HCT116 (cell line): ENCODE measurements around the gene METTL26. TPM values are rescaled to one million over a fixed set of nuclear protein-coding genes. Genes with fewer than 3 reads are reported as not detected.

Experiments used
- ATAC-seq: fragments of 200-7000 bp; cut with Tn5 transposase; 2 replicates; pipeline ENCODE4 v1.9.1; 2020; ENCODE audit warnings: mild to moderate bottlenecking, moderate library complexity
- BruUV-seq: library from RNA; stranded (reverse); fragments of 400-500 nt; replicated peaks from 2 replicates; lab custom pipeline; 2021; lab: Mats Ljungman, UMichigan
- CTCF ChIA-PET: fragments of 300-600 bp; sonication (Branson Sonifier 250); formaldehyde crosslinking; loops from one replicate; lab custom pipeline; 2021; ENCODE audit warnings: antibody characterized with exemption; lab: Charles Lee
- POLR2A ChIA-PET: fragments of 300-600, 350-600 bp; sonication (Branson Sonifier 250); formaldehyde crosslinking; loops from one replicate; lab custom pipeline; 2021; ENCODE audit warnings: antibody characterized with exemption; lab: Charles Lee
- RAD21 ChIA-PET, 2 experiments: fragments of 300-600 bp; sonication (Branson Sonifier 250); formaldehyde crosslinking; loops; one replicate each; lab custom pipeline; 2023; ENCODE audit warnings: low total read pairs in 2 of 2; ENCODE audit not compliant: uncharacterized antibody in 2 of 2, unreplicated experiment in 2 of 2, low non-redundant PET in 1 of 2; lab: Charles Lee
- DNase-seq: peaks from one replicate; pipeline ENCODE4 v3.0.0-alpha.2; 2010; ENCODE audit warnings: low read depth, low spot score
- H2AFZ ChIP-seq: fragments of 200-600 bp; shearing (Covaris generic), sonication (generic); 2 replicates; pipeline ENCODE4 v1.6.1; 2017; ENCODE audit warnings: low read depth, mixed run types, mixed read lengths, antibody characterized with exemption, low read length; ENCODE audit not compliant: poor library complexity, severe bottlenecking
- H3K27ac ChIP-seq: 2 replicates; pipeline ENCODE4 v1.5.1; 2012; ENCODE audit warnings: low read depth, low read length
- H3K27me3 ChIP-seq: fragments of 200-600 bp; sonication (generic); 2 replicates; pipeline ENCODE4 v1.6.1; 2016; ENCODE audit warnings: mixed run types, low read length, mixed read lengths; ENCODE audit not compliant: insufficient read depth
- H3K36me3 ChIP-seq, 2 experiments: fragments of 200-500 bp in 1 of 2; fragments of 200-600 bp in 1 of 2; sonication (Bioruptor generic) in 1 of 2; sonication (generic) in 1 of 2; 2 replicates each; pipeline versions ENCODE4 v1.5.1 to v1.6.1; 2014 to 2016; ENCODE audit warnings: low read length in 2 of 2, inconsistent platforms in 1 of 2, mixed read lengths in 1 of 2, mixed run types in 1 of 2; ENCODE audit not compliant: insufficient read depth in 2 of 2, control insufficient read depth in 1 of 2
- H3K4me1 ChIP-seq, 2 experiments: fragments of 200-600 bp in 1 of 2; sonication (generic) in 1 of 2; 2 replicates each; pipeline versions ENCODE4 v1.5.1 to v1.6.1; 2012 to 2017; ENCODE audit warnings: low read length in 2 of 2, inconsistent platforms in 1 of 2, mild to moderate bottlenecking in 1 of 2, mixed read lengths in 1 of 2, mixed run types in 1 of 2, moderate library complexity in 1 of 2; ENCODE audit not compliant: insufficient read depth in 2 of 2, control insufficient read depth in 1 of 2
- H3K4me2 ChIP-seq: fragments of 200-600 bp; sonication (generic); 2 replicates; pipeline ENCODE4 v1.6.1; 2017; ENCODE audit warnings: mixed run types, low read length, mixed read lengths
- H3K4me3 ChIP-seq, 2 experiments: fragments of 200-600 bp in 1 of 2; sonication (generic) in 1 of 2; replicated peaks in 1 of 2; 2 replicates each; pipeline ENCODE4 v1.5.1; 2011 to 2016; ENCODE audit warnings: low read length in 2 of 2, control low read depth in 1 of 2, low read depth in 1 of 2, mild to moderate bottlenecking in 1 of 2, mixed read lengths in 1 of 2, mixed run types in 1 of 2
- H3K79me2 ChIP-seq: fragments of 200-600 bp; sonication (generic); 2 replicates; pipeline ENCODE4 v1.6.1; 2017; ENCODE audit warnings: mild to moderate bottlenecking, mixed run types, low read length, moderate library complexity, mixed read lengths; ENCODE audit not compliant: insufficient read depth
- H3K9ac ChIP-seq: fragments of 200-600 bp; sonication (generic); 2 replicates; pipeline ENCODE4 v1.6.1; 2016; ENCODE audit warnings: low read length, mixed read lengths
- H3K9me2 ChIP-seq: fragments of 200-600 bp; sonication (generic), shearing (Covaris generic); 2 replicates; pipeline ENCODE4 v1.6.1; 2017; ENCODE audit warnings: mixed run types, mild to moderate bottlenecking, moderate library complexity; ENCODE audit not compliant: insufficient read depth
- H3K9me3 ChIP-seq, 2 experiments: fragments of 200-500 bp in 1 of 2; fragments of 200-600 bp in 1 of 2; sonication (Bioruptor generic) in 1 of 2; sonication (generic) in 1 of 2; 2 replicates each; pipeline ENCODE4 v1.6.1; 2014 to 2017; ENCODE audit warnings: low read length in 2 of 2, mixed read lengths in 2 of 2, inconsistent platforms in 1 of 2, low read depth in 1 of 2, mild to moderate bottlenecking in 1 of 2, mixed run types in 1 of 2, moderate library complexity in 1 of 2; ENCODE audit not compliant: control insufficient read depth in 1 of 2, insufficient read depth in 1 of 2
- H4K20me1 ChIP-seq: fragments of 200-600 bp; sonication (generic), shearing (Covaris generic); 2 replicates; pipeline ENCODE4 v1.6.1; 2017; ENCODE audit warnings: mixed run types, mild to moderate bottlenecking, moderate library complexity; ENCODE audit not compliant: insufficient read depth
- CBX3 ChIP-seq: IDR thresholded peaks from 2 replicates; pipeline ENCODE4 v1.6.1; 2012; ENCODE audit warnings: low read depth
- CTCF ChIP-seq, 3 experiments: fragments of 200-600 bp in 1 of 3; sonication (generic) in 1 of 3; IDR thresholded peaks in 2 of 3; conservative IDR thresholded peaks in 1 of 3; 2 replicates each; pipeline ENCODE4 v1.5.1; 2012 to 2017; ENCODE audit warnings: low read depth in 2 of 3, low read length in 2 of 3, antibody characterized with exemption in 1 of 3, borderline replicate concordance in 1 of 3, control low read depth in 1 of 3, mild to moderate bottlenecking in 1 of 3, mixed read lengths in 1 of 3, mixed run types in 1 of 3, moderate library complexity in 1 of 3; ENCODE audit not compliant: insufficient read depth in 1 of 3
- MAX ChIP-seq: IDR thresholded peaks from 2 replicates; pipeline ENCODE4 v1.6.1; 2012
- POLR2AphosphoS5 ChIP-seq: IDR thresholded peaks from 2 replicates; pipeline ENCODE4 v1.6.1; 2011; ENCODE audit warnings: mild to moderate bottlenecking, low read depth, low read length, moderate library complexity
- TCF7L2 ChIP-seq: IDR thresholded peaks from 2 replicates; pipeline ENCODE4 v1.7.0; 2011; ENCODE audit warnings: borderline replicate concordance, inconsistent platforms; ENCODE audit not compliant: insufficient read depth, insufficient read length; ENCODE audit errors: extremely low read depth
- intact Hi-C: fragments of 100-400 bp; cut with micrococcal nuclease; formaldehyde crosslinking; loops from 2 replicates; pipeline ENCODE4 v1.10.0; 2022
- total RNA-seq: library from RNA; stranded (reverse); gene quantifications from one replicate; pipeline ENCODE4 v1.2.1, GENCODE V29; 2021; ENCODE audit not compliant: unreplicated experiment

Gene METTL26
- total RNA-seq, 1 experiment from 2014 or later: 85.7 TPM

GRCh38 chr16:677316-678190 lies 41.4 kb upstream of the METTL26 start:
- no peaks in the 10 kb centered on the region for H3K9me3 ChIP-seq
- no peak for TF ChIP-seq MAX
- no peak for TF ChIP-seq CTCF (IDR thresholded peaks at IDR 0.05 in 2 of 3, conservative IDR thresholded peaks at IDR 0.05 in 1 of 3; ENCODE audit: borderline replicate concordance in 1 of 3, insufficient read depth in 1 of 3, low read depth in 2 of 3, low read length in 2 of 3)
- TF ChIP-seq CBX3: no peak
- TF ChIP-seq TCF7L2: no peak
- no peak for TF ChIP-seq POLR2AphosphoS5
- TF ChIP-seq, all 23 proteins: peak for 0
- intact Hi-C loops: no loop called here
- RAD21 ChIA-PET: no interaction called here
- H3K27me3 ChIP-seq: no peaks in the 10 kb centered on the region
- no TSS peak for BruUV-seq
- CTCF ChIA-PET: no interaction called here
- H3K4me2 ChIP-seq: no peak overlapping the region
- H3K27ac ChIP-seq: no peak overlapping the region
- H2AFZ ChIP-seq: no peak overlapping the region
- peaks cover 5 to 27% of the 10 kb centered on the region in 2 experiments; a peak in 3 of 4 replicates for H3K4me1 ChIP-seq
- H3K36me3 ChIP-seq: peaks cover 0 to 19% of the 10 kb centered on the region in 2 experiments; a peak in 2 of 4 replicates
- POLR2A ChIA-PET: no interaction called here
- DNase-seq (no peak), ATAC-seq (no peak)
- no peaks in the 10 kb centered on the region for H4K20me1 ChIP-seq
- H3K4me3 ChIP-seq: no peak overlapping the region
- H3K79me2 ChIP-seq: peaks cover 21% of the 10 kb centered on the region
- H3K9ac ChIP-seq: no peak overlapping the region
- H3K9me2 ChIP-seq: no peaks in the 10 kb centered on the region
